CD1c-positive myeloid dendritic cell (primary cell): ENCODE data around the gene C18orf63.
"Not testable (repeated sequence)": the region's sequence is repeated elsewhere in the genome, so short reads cannot be mapped to it uniquely, and the experiment has no call there.

Experiments used
- DNase-seq: peaks from one replicate; pipeline ENCODE4 v3.0.0-alpha.2; 2016; ENCODE audit errors: extremely low spot score

Gene C18orf63

DNA sequence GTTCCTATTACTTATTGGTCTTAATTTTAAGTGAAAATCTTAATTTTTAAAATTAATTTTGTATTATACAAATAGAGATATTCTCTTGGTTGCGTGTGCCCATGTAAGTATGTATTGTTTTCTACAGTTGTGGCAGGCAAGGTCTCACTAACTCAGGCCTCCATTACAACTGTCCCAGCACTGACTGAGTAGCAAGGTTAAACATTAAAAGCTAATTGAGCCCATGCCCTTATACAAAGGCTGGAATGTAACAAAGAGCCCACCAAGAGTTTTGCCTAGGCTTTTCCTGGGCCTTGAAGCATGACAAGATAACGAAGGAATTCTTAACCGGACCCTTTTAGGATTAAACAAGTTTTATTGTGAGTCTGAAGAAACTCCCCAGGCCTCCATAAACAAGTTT lies 11.2 kb downstream of the C18orf63 start:
- DNase-seq: not testable (repeated sequence)

DNA sequence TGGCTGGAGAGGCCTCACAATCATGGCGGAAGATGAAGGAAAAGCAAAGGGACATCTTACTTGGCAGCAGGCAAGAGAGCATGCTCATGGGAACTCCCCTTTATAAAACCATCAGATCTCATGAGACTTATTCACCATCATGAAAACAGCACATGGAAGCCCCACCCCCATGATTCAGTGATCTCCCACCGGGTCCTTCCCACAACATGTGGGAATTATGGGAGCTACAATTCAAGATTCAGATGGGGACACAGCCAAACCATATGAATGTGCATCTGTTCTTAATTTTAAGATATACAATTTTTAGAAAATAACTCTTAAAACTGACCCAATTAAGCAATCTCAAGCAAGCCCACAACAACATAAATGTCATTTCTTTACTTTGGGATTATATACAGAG lies 12.6 kb downstream of the C18orf63 start:
- DNase-seq: no peak

DNA sequence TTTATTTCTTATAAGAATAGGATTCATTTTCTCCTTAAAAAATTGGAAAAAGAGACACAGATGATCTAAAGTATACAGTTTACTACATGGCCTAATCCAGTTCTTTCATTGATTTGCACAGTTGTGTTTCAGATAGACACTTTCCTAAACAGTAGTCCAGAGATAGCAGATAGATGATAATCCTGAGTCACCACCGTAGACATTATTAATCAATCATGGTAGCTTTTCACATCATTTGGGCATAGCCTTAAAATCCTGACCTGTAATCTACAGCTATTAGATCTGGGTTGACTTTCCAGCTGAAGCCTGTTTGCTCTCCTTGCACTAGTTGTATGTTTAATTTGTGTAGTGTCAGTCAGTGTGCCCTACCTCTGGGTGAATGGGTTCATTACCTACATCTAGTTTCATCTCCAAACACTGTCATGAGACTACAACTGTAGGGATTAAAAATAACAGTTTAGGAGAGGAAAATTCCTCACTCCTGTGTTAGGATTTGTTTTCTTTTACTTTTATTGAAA lies 14.1 kb downstream of the C18orf63 start:
- DNase-seq: no peak

DNA sequence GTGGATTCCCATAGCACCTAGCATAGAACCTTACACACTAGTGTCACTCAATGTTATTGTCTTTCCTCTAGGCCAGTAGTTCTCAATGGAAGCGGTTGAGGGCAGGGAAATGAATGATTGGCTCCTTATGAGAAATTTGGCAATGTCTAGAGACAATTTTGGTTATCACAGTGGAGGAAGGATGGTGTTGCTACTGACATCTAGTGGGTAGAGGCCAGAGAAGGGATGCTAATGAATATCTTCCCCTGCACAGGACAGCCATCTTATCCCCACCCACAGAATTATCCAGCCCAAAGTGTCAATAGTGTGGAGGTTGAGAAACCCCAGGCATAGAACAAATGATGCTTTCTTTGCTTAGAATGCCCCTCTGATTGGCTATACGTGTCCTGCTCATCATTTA lies 15.8 kb downstream of the C18orf63 start:
- no peak for DNase-seq

DNA sequence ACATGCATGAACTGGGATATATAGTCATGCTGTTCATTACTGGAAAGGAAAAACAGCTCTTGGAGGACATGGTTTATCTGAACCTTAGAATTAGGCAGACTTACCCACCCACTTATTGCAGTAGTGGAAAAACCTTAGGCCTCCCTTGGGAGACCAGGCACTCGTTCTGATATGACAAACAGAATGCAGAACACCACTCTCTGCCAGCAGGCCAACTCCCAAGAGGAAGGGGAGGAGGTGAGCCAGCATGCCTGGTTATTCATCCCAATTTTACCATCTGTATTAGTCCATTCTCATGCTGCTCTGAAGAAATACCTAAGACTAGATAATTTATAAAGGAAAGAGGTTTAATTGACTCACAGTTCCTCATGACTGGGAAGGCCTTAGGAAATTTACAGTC lies 17.5 kb downstream of the C18orf63 start:
- DNase-seq: no peak

DNA sequence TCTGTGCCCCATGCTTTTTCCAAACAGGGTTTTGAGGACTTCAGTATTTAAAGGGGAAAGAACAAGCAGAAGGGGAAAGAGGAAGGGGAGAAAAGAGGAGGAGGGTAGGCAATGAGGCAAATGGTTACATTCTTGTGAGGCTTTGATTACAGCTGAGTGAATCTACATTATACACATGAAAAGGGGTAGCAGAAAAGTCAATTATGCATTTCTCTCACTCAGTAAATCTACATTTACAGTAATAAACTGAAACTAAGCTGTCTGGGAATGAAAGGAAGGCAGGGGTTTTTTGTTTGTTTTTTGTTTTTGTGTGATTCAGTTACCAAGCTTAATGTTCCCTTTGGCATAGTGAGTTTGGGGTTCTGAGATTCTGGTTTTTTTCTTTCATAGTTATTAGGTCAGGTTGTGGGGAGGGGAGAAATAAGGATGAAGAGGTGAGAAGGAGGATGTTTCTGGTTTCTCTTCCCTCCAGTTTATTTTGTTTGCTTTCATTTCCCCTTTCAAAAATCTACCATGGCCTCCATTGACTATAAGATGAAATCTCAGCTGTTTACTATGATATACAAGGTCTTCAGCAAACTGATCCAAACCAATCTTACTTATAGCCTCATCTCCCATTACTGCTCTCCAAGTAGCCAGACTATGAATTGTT lies 18.7 kb downstream of the C18orf63 start:
- DNase-seq: peak; percentile 45

DNA sequence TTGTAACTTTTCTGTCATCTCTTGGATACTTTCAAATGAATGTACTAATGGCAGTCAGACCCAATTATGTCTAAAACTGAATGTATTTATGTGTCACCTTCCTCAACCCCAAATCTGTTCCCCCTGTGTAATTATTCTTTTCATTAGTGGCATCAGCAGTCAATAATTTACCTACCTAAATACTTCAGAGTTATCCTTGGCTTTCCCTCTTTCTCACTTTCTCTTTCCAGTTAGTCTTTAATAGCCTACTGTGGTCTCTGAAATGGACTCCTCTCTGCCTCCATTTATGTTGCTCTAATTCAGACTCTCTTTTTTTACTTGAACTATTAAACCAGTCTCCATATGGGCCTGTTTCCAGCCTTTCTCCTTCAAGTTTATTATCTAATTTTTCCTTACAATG lies 21.0 kb downstream of the C18orf63 start:
- no peak for DNase-seq

DNA sequence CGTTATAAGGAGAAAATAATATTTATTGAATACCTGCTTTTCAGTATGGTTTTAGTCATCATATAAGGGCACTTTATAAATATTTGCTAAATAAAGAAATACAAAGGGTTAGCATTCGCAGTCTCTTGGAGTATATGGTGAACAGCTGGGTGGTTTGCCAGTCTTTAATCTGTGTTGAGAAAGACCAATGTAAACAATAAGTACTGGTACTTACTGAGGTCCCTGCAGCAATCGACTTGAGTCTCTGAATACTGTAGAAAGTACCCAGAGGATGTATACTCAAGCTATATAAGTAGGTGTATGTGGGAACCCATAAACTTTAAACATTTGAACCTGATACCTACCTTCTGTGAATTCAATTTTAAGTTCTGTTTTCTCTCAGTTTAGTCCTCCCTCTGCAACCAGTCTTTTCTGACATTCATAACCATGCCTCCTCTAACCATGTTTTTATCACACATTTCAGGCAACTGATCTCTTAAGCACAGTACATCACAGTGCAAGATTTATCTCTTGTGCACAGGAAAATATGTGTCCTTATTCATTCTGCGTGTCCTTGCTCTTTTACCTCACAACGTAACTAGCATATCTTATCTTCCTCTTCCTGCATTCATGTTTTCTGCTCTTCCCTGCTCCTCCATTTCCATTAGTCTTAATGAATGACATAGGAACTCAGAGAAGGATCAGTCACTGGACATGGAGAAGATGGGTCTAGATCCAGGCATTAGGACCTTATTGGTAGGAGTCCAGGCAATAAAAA lies 21.7 kb downstream of the C18orf63 start:
- no peak for DNase-seq

DNA sequence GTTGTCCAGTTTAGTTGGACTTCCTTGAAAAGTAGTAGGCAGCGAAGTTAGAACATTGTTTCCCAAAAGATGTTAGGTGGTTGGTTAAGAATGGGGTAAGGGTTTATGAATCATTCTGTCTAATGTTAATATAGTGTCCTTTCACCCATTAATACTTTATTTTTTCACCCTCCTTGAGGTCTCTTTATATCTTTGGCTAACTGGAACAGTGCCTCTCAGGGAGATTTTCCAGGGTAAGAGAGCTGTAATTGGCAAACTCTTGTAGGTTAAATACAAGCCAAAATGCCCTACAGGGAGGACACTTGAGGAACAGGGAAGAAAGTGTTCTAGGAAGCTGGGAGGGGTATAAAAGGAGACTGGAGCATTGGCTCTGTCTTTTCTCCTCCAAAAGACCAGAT lies 22.3 kb downstream of the C18orf63 start:
- no peak for DNase-seq

DNA sequence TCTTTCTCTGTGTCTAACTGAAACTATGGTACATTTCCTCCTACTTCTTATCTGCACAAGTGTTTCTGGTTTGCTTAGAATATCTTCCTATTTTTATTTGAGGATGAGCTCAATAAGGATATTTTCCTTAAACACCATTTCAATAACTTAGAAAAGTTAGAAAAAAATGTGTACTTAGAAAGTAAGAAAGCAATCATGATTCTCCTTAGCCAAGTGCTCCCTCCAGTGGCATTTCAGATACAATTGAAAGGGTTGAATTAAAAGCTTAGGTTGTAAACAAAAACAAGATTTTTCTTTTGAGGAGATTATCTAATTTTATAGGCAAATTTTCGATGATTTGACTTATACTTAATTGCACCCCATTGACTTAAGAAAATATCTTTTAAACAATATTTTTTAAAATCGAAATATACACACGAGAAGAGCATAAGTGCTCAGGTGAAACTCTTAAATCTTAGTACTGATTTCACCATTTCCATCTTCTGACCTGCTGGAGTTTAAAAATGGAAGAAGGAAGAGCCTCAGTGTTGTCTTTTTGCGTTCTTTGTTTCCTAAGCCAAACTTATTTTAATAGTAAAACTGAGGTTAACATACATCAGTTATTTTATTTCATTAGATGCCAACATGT lies 26.9 kb downstream of the C18orf63 start:
- peak; percentile 66 for DNase-seq

DNA sequence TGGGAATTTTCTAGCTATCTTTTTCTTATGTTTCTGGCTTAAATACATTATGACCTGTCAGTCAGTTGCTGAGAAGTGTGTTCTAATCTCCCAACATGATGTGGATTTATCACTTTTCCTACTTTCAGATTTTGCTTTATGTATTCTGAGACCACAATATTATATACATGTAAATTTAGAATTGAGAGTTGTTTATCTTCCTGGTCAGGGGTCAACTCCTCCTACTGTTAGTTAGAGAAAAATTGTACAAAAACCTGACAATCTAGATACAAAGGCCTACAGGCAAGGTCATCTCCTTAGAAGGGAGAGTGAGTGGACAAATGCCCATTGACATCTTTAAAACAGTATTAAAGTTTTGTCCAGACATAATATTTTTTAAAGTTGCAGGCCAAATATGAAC lies 30.6 kb downstream of the C18orf63 start:
- DNase-seq: no peak

DNA sequence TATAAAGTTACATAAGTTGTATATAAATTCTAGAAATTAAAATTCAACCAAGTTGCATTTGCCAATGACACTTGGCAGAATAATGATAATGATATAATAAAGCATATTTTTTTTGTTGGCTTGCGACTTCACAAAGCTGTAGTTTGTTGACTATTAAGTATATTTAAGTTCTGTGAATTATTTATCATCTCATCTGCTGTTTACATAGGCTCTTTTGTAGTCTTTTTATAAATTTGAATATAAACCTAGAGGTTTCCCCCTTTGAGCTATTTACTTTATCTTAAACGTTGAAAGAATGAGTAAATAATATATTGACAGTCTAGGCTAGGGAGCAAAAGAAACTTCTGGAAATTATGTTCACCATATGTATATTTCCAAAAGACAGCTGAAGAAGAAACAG lies 32.9 kb downstream of the C18orf63 start:
- no peak for DNase-seq

DNA sequence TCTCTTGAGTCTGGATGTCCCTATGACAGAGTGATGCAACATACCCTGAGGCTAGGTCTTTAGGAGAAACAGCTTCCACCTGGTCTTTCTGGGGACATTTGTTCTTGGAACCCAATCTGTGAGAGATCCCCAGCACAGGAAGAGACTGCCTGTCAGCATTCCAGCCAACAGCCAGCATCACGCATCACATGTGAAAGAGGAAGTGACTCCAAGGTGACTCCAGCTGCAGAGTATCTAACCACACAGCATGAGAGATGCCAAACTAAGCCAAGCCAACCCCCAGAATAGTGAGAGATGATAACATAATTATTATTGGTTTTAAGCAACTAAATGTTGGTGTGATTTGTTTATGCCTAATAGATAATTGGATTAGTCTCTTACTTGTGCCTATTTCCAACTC lies 35.7 kb downstream of the C18orf63 start:
- peak; percentile 29 for DNase-seq

DNA sequence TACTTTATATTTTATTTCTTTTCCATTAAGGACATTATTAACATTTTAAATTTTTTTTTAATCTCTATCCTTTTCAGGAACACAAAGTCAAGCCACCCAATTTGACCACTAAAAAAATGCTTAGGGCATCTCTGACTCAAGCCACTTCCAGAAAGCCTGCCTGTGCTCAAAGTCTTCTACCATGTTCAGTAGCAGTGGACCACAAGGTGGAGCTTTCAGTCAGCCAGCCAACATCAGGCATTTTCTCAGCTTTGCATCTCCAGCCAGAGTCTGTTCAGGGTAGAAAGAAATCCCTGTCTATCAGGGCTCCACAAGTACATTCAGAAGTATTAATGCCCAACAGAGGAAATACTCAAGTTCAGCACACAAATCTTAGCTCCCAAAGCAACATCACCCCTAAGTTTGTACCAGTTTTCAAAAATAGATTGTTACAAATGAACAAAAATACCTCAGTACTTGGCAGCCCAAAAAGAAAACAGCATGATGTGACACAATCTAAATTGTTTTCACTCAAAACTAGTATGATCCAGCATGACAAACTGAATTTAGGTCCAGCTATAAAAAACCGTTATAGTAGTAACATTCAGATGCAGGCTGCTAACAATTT lies 37.6 kb downstream of the C18orf63 start:
- peak; percentile 60 for DNase-seq

DNA sequence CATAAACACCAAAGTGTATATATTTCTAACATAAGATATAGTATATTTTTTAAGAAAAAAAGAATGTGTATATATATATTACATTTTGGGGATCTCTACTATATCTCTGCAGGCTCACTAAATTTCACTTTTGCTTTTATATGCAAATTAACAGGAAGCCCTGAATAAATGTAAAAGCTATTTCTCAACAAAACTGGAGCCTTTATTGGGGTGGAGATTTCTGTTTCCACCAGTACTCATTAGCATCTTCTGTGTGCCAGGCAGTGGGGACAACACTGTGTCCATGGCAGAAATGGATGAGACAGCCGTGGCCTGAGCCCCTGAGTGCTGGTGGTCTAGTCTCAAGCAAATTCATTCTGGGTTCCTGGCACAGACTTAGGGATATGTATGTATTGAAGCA lies 41.3 kb downstream of the C18orf63 start:
- no peak for DNase-seq

DNA sequence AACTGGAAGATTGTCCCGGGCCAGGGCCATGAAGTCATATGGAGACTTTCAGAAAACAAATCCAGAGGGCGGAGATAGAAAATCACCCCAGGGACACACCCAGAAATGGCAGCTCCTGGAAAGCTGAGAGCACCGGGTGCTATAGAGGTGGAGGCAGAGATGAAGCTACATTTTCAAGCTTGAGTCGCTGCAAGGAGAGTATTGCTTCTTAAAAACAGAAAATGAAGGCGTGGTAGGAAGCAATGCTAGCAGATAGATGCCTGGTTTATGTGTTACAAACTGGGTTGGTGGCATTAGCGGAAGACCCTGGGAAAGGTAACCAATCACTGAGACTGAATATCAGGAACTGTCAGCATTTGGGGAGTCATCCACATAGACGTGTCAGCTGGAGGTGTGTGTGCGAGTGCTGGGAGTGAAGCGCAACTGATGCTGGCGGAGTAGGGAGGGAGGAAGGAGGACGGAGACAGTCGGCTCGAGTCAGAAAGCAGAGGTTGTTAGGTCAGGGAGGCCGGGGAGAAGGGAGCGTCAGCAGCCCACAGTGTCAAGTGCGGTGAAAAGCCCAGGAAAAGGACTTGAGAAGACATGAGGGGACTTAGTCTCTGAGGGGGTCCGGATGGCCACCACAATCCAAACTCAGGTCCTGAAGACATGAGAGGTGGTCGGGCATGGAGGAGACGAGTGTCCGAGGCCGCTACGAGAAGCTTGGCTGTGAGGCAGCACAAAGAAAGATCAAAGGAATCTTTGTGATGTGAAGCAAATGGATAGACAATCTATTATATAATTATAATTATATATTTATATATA lies 45.4 kb downstream of the C18orf63 start:
- no peak for DNase-seq

DNA sequence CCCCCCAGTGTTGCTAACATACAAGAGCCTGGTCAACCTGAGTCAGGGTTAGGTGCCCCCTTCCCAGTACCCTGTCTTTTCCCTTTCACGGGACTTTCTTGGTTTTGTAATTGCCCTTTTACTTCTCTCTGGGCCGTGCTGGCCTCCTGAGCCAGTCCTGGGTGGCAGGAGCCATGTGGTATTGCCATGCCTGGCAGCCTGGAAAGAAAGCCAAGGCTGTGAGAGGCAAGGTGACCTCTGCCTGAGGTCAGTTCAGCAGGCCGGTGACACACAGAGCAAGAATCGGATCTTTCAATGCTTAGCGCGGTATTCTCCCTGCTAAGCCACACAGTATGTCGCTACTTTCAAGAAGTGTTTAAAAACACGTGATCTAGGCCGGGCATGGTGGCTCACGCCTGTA lies 52.3 kb downstream of the C18orf63 start:
- DNase-seq: no peak

DNA sequence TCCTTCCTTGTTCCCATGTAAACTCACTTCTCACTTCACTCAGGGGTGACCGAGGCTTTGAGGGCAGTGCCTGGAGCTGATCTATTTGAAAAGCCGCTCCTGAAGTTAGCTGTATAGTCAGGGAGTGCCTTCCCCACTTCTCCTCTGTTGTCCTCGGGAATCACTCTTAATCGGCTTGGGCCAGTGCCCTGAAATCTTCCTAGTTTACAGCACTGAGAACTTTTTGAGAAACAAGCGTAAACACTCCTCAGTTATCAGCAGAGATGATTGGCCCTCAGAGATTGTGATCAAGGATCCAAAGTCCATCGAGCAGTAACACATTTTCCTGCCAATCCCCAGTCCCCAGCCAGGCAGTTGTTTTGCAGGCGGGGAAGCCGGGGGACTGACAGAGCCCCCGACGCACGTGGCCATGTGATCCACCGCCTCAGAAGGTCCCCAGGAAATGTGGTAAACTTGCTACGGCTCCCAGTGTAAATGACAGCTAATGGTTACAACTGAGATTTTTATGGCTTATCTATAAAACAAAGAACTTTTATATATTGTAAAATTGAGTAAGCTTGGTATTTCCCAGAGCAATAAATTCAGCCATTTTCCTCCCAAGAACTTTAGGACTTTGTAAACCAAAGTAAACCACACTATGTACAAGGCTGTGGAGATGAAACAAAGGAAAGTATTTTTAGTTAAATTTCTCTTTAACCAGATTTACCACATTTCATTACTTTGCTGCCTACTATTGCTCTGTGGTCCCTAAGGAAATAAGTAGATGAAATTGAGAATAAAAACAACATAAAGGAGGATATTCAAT lies 53.5 kb downstream of the C18orf63 start:
- no peak for DNase-seq

DNA sequence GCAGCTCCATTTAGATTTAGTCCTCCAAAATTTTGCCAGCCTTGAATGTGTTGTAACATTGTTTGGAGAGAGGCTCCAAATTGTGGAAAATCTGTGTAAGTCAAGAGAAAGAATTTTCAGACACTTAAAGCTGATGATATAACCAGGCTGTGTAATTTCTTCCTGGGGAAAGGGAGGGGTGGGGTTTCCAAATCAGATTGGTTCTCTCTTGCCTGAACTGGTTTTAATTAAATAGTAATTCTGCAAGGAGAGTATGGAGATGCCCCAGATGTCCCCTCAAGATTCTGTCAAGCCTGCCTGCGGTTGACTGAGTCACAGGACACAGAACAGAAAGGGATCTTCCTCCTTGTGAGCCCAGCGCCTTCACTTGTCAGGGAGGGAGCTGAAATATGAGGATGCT lies 54.5 kb downstream of the C18orf63 start:
- no peak for DNase-seq

DNA sequence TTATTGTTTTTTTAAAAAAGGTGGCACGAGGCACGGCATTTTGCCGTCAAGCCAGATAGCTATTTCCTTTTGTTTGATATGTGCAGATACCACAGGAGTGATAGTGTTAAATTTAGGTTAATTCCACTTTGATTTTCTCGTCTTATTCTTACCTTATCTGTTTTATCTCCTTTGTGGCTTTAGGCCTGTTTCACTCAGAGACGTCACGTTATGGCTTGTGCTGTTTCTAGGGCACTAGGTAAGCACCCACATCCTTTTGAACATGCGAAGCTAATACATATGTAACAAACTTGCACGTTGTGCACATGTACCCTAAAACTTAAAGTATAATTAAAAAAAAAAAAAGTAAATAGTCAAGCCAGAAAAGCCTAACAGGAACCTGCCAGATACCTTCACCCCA lies 57.8 kb downstream of the C18orf63 start:
- DNase-seq: peak; percentile 60

DNA sequence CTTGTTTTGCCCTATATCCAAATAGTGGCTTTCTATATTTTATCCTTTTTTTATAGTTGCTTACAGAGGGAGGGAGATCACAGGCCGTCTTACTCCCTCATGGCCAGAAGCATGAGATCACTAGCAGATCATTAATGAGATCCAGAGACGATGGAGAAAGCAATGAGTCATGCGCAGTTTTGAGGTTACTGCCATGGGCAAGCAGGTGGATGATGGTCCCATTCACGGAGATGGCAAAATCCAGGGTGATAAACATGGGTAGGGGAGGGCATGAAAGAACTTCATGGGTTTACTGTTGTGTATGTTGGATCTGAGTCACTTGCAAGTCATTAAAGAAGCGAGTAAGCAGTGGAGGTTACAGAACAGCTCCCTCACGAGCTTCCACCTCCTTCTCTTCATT lies 60.4 kb downstream of the C18orf63 start:
- DNase-seq: no peak
